Left hindlimb (tissue), 1 donor: Measurements from ENCODE around the gene EDRF1.
"Not testable (repeated sequence)": the region's sequence is repeated elsewhere in the genome, so short reads cannot be mapped to it uniquely, and the experiment has no call there.

Experiments used
- DNase-seq: peaks from one replicate; pipeline ENCODE4 v3.0.0-alpha.2; 2018

Gene EDRF1

GRCh38 chr10:125719173-125720001 lies at the start of gene EDRF1:
TSS of gene EDRF1 (plus strand) at chr10:125719709. CDS start at chr10:125719808, 99 bp downstream.
- DNase-seq, result peak; percentile 99

- no peak for DNase-seq
These were observed 46.6 kb upstream of the EDRF1 start for GRCh38 chr10:125672884-125673283.

- DNase-seq, result no peak
These were observed 40.1 kb upstream of the EDRF1 start for GRCh38 chr10:125679436-125679835.

- DNase-seq, result no peak
These were observed 36.4 kb upstream of the EDRF1 start, which contains the start of gene TEX36 for GRCh38 chr10:125683063-125683462. TSS of gene TEX36 (minus strand) at chr10:125683163. CDS start at chr10:125682989, 174 bp downstream.

- DNase-seq, result no peak
These were observed 35.7 kb upstream of the EDRF1 start for GRCh38 chr10:125683821-125684220.

GRCh38 chr10:125684581-125684980 lies 34.9 kb upstream of the EDRF1 start:
- DNase-seq, result no peak

GRCh38 chr10:125687507-125688185 lies 31.9 kb upstream of the EDRF1 start:
- no peak for DNase-seq

- no peak for DNase-seq
These were observed 29.4 kb upstream of the EDRF1 start for GRCh38 chr10:125689955-125690569.

GRCh38 chr10:125691160-125691981 lies 28.1 kb upstream of the EDRF1 start:
- no peak for DNase-seq

GRCh38 chr10:125692196-125692595 lies 27.3 kb upstream of the EDRF1 start:
- DNase-seq, result no peak

GRCh38 chr10:125692601-125693523 lies 26.6 kb upstream of the EDRF1 start:
- no peak for DNase-seq

GRCh38 chr10:125693524-125693847 lies 26.0 kb upstream of the EDRF1 start:
- no peak for DNase-seq

GRCh38 chr10:125694883-125695282 lies 24.6 kb upstream of the EDRF1 start:
- no peak for DNase-seq

GRCh38 chr10:125696884-125697283 lies 22.6 kb upstream of the EDRF1 start:
- DNase-seq, result not testable (repeated sequence)

- DNase-seq, result no peak
These were observed 21.0 kb upstream of the EDRF1 start for GRCh38 chr10:125698481-125698998.

- no peak for DNase-seq
These were observed 19.9 kb upstream of the EDRF1 start for GRCh38 chr10:125699562-125700143.

- no peak for DNase-seq
These were observed 19.1 kb upstream of the EDRF1 start for GRCh38 chr10:125700355-125700911.

- DNase-seq, result no peak
These were observed 11.7 kb upstream of the EDRF1 start for GRCh38 chr10:125707541-125708468.

- no peak for DNase-seq
These were observed 10.5 kb upstream of the EDRF1 start for GRCh38 chr10:125708971-125709503.
